ENCODE data around the gene BEX3.

BEX3 gene

DNA sequence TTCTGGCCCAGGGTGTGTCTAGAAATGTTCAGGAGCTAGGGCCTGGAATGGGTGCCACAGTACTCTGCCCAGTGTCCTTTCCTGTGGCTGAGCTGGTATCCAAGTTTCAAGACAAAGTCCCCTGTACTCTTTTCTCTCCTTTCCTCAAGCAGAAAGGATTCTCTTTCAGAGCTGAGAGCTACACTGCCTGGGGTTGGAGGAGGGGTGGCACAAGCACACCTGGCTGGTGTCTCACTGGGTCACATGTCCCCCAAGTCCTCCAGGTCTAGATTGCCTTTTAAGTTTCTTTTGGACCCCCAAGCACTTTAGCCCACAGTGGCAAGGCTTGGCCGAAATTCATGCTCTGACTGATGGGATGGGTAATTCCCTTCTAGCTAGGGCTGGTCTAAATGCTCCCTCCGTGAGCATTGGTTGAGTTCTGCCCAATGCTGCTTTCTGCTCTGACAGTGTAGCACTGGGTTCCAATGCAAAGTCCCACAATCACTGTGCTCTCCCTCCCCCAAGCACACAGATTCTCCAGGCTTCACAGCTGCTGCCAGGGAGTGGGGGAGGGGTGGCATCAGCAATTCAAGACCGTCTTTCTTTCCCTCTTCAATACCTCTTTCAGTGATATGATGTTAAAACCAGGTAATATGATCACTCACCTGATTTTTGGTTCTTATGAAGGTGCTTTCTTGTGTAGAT is 47.8 kb downstream of the BEX3 start:
- DNase-seq (ENCODE audit: low read depth in 2 of 2) = no peak

All from fibroblast of skin of left biceps (primary cell).